GM19324 (cell line): ENCODE results near the gene TUBGCP2.
A peak's percentile ranks its signal among the peaks of the same experiment; 100 is the strongest.
"Not testable (repeated sequence)": the region's sequence is repeated elsewhere in the genome, so short reads cannot be mapped to it uniquely, and the experiment has no call there.

Source experiments
- ATAC-seq: cut with Tn5 transposase; IDR thresholded peaks from one replicate; pipeline ENCODE4 v1.9.1; 2021; ENCODE audit warnings: mild to moderate bottlenecking, moderate library complexity; ENCODE audit not compliant: unreplicated experiment, low FRiP score

TUBGCP2 gene

DNA sequence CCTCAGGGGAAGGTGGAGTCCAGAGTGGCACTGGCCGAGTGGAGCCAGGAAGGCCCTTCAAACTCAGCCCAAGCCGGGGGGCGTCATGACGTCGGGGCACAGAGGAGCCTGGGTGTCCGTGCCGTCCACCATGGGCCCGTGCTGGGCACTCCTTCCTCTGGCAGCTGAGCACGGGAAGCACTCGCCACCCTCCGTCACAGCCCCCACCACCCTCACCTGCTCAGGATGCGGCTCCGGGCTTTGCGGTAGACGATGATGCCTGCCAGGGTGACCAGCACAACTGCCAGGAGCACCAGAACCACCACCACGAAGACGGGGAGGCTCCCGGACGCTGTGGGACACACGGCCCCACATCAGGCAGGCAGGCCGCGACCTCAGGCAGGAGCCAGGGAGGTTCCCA is 40.1 kb downstream of the TUBGCP2 start:
- no peak for ATAC-seq

- ATAC-seq: no peak
These were observed 40.8 kb downstream of the TUBGCP2 start for GRCh38 chr10:133267829-133268228.

GRCh38 chr10:133267293-133267692 is 41.4 kb downstream of the TUBGCP2 start:
- no peak for ATAC-seq

GRCh38 chr10:133266056-133266795 is 42.4 kb downstream of the TUBGCP2 start:
- no peak for ATAC-seq

GRCh38 chr10:133265052-133265451 is 43.6 kb downstream of the TUBGCP2 start:
- ATAC-seq: not testable (repeated sequence)

DNA sequence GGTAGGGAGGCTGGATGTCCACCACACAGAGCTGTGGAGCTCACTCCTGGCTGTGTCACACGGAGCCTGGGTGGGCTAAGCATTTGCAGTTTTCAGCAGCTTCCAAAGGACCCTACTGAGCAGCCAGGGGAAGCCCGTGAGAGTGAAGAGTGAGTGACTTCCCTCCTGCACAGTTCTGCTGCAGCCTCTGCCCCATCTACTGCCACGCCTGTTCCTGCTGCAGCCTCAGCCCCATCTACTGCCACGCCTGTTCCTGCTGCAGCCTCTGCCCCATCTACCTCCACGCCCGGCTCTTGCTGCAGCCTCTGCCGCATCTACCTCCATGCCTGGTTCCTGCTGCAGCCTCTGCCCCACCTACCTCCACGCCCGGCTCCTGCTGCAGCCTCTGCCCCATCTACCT is 44.2 kb downstream of the TUBGCP2 start:
- no peak for ATAC-seq

GRCh38 chr10:133263674-133264073 is 45.0 kb downstream of the TUBGCP2 start:
- ATAC-seq: no peak

DNA sequence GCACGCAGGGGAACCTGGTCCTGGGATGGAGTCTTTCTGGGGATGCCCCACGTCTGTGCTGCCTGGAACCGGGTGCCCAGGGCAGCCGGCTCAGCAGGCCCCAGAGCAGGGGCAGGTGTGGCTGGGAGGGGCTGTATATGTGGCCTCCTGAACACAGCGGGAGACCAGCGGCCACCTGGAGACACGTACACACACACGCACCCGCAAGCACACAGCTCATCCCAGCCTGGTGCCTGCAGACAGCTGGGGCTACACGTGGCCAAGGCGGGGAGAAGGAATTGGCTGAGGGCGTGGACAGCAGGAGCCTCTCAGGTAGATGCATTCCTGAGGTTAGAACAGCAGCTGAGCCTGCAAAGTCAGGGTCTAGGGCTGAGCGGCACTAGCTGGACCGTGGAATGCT is 46.0 kb downstream of the TUBGCP2 start:
- ATAC-seq: no peak

DNA sequence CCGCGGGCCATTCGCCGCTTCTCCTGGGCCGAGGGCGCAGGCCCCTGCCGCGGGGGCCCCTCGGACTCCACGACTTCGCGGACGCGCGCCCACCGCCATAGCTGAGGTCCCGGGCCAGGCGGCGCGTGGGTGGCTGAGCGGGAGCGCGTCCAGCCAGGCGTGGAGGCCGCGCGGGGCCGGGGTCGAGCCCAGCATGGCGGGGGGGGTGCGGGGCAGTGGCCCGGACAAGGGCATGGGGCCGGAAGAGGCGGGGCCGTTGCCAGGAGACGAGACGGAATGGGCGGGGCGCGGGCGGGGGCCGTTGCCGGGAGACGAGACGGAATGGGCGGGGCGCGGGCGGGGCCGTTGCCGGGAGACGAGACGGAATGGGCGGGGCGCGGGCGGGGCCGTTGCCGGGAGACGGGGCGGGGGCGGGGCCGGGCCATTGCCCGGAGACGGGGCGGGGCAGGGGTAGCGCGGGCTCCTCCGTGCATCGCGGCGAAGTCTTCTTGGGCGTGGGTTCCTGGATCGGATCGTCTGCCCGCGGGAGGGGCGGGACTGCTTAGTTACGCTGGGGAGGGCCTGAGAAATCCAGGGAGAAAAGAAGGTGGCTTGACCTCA is 46.8 kb downstream of the TUBGCP2 start:
- ATAC-seq: peak; percentile 69

GRCh38 chr10:133260895-133261725 is 47.6 kb downstream of the TUBGCP2 start:
- peak; percentile 42 for ATAC-seq

GRCh38 chr10:133259602-133259989 is 49.1 kb downstream of the TUBGCP2 start:
- ATAC-seq: no peak

GRCh38 chr10:133258818-133259601 is 49.7 kb downstream of the TUBGCP2 start:
- no peak for ATAC-seq

GRCh38 chr10:133258066-133258817 is 50.4 kb downstream of the TUBGCP2 start:
- no peak for ATAC-seq

- ATAC-seq: no peak
These were observed 51.1 kb downstream of the TUBGCP2 start for GRCh38 chr10:133257489-133258065.

GRCh38 chr10:133255323-133255722 is 53.3 kb downstream of the TUBGCP2 start:
- ATAC-seq: no peak

GRCh38 chr10:133254421-133255120 is 54.1 kb downstream of the TUBGCP2 start:
- no peak for ATAC-seq

GRCh38 chr10:133253361-133253955 is 55.2 kb downstream of the TUBGCP2 start:
- no peak for ATAC-seq

- ATAC-seq: no peak
These were observed 56.5 kb downstream of the TUBGCP2 start for GRCh38 chr10:133252223-133252552.
